GM19240 (cell line): Measurements from ENCODE around the gene LARGE1.
"Not testable (repeated sequence)": the region's sequence is repeated elsewhere in the genome, so short reads cannot be mapped to it uniquely, and the experiment has no call there.

ENCODE experiments used
- DNase-seq: peaks from one replicate; pipeline ENCODE4 v3.0.0; 2011; ENCODE audit warnings: low spot score; ENCODE audit not compliant: insufficient read length

LARGE1 gene

GRCh38 chr22:33481550-33481949, 438.7 kb downstream of the LARGE1 start:
- no peak for DNase-seq

GRCh38 chr22:33477120-33478111, 442.9 kb downstream of the LARGE1 start:
- no peak for DNase-seq

DNA sequence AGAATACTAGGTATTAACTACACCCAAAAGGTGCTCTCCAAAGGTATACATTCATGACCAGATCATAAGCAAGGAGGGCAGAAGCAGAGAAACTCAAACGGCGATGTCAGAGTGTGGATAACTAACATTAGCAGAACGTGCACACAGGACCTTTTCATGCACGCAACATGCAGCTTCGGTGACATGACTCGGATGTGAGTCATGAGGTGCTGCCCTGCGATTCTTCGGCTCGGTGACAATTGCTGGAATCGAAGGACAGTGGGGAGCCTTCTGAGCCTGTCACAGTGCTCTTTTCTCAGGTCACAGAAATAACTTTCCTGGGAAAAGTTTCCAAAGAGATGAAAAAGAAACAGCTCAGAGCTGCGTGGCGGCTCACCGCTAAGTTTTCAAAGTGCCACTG, 443.6 kb downstream of the LARGE1 start:
- DNase-seq, result no peak

- no peak for DNase-seq
Measured at GRCh38 chr22:33476206-33476605, 444.1 kb downstream of the LARGE1 start.

GRCh38 chr22:33474587-33474986, 445.7 kb downstream of the LARGE1 start:
- no peak for DNase-seq

DNA sequence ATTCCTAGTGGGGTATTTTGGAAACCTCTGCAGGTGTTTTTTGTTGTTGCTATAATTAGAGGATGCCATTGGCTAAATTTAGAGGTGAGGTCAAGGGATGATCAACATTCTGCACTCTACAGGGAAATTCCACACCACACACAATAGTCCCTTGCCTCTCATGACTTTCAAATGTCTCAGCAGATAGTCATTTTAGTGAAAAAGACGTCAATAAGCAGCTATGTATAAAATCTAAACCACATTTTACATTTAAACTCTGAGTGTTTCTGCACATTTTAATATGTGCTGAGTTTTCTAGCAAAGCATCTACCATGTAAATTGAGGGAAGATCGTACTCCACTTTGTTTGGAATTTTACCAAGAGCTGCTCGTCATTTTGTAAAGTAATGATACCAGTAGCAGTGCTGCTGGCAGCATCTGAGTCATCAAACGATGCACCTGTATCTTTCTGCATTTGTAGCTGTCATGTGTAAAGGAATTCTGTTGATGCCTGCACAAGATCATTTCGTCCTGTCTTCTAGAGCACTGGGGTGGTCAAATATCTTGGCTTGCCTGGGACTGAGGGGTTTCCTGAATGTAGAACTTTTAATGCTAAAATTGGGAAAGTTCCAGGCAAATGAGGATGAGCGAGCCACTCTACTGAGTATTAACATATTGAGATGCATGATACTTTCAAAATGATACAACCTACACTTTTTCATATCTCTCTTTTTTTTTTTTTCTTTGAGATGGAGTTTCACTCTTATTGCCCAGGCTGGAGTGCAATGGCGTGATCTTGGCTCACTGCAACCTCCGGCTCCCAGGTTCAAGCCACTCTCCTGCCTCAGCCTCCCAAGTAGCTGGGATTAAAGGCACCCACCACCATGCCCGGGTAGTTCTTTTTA, 447.6 kb downstream of the LARGE1 start:
- DNase-seq, result no peak

- DNase-seq, result no peak
Measured at GRCh38 chr22:33470456-33470855, 449.8 kb downstream of the LARGE1 start.

- DNase-seq, result no peak
Measured at GRCh38 chr22:33467620-33468095, 452.6 kb downstream of the LARGE1 start.

- DNase-seq, result no peak
Measured at GRCh38 chr22:33467080-33467479, 453.2 kb downstream of the LARGE1 start.

GRCh38 chr22:33465554-33465953, 454.7 kb downstream of the LARGE1 start:
- DNase-seq, result no peak

DNA sequence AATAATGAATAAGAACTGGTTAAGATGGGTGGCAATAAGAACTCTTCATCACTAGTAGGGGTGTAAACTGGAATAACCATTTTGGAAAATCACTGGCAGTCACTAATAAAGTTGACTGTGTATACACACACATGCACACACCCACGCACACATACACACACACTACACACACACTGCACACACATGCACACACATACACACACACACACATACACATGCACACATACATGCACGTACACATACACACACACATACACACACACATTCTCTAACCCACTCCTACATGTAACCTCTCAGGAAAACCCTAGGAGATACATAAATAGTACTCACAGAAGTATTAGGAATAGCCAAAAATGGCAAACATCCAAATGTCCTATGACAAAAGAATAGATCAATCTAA, 455.6 kb downstream of the LARGE1 start:
- no peak for DNase-seq

- no peak for DNase-seq
Measured at GRCh38 chr22:33461698-33462434, 458.4 kb downstream of the LARGE1 start.

DNA sequence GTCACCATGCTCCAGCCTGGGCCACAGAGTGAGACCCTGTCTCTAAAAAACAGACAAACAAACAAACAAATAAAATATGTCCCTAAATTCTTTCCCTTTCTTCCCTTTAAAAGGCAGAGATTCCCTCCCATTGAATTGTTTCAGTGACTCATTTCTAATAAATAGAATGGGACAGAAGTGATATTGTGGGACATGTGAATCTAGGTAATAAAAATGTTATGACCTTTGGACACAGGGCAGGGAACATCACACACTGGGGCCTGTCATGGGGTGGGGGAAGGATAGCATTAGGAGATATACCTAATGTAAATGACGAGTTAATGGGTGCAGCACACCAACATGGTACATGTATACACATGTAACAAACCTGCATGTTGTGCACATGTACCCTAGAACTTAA, 459.0 kb downstream of the LARGE1 start:
- not testable (repeated sequence) for DNase-seq

- DNase-seq, result no peak
Measured at GRCh38 chr22:33459137-33459536, 461.1 kb downstream of the LARGE1 start.

DNA sequence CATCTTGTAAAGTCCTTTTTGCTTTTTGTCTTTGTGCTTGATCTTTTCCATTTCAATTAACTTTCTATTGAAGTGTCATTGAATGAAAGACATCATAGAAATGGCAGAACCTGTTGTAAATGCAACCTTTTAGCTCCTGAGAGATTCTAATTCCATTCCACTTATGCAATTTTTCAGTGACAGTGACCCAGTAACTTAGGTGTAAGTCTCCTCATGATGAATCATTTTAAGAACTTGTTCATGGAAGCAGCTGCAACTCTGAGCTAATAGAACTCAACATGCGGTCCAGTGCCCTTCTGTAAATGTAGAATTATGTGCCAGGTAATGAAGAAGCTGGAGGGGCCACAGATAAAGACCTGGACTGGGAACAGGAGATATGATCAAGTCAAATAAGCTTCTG, 463.8 kb downstream of the LARGE1 start:
- no peak for DNase-seq

DNA sequence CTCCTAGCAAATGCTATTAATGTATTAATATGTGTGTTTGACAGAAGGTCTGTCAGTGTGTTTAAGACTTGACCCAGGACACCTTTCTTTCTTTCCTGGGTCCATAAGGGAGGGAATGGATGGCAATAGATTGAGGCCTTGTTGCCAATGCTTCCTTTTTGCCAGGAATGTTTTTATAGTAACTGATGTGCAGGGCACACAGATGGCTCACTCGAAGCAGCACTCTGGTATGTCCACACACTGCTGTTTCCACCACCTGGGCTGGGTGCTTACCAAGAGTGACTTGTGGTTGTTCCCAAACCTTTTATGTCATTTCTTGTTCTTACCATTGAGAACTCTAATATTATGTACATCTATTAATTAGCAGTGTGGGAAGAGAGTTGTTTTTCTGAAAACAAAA, 465.2 kb downstream of the LARGE1 start:
- DNase-seq, result no peak

DNA sequence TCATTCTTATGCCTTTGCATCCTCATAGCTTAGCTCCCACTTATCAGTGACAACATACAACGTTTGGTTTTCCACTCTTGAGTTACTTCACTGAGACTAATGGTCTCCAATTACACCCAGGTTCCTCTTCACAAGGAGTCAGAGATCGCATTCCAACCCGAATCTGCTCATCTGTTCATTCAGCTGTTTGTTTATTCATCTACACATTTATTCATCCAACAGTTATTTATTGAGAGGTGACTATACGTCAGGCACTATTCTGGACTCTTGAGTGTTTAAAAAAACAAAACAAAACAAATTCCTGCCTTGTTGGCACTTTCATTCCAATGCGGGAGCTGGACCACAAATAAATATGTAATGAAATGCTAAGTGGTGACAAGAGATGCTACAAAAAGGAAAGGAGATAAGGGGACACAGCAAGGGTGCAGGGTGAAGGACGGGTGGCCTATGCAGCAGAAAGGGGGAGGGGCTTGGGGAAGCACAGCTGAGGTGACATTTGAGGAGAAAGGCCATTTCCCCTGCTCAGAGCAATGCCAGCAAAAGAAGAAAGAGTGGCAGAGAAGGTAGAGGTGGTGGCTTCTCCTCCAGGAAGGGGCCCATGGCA, 468.3 kb downstream of the LARGE1 start:
- DNase-seq, result no peak

GRCh38 chr22:33450756-33451155, 469.5 kb downstream of the LARGE1 start:
- DNase-seq, result no peak

GRCh38 chr22:33447733-33448132, 472.5 kb downstream of the LARGE1 start:
- DNase-seq, result no peak

- no peak for DNase-seq
Measured at GRCh38 chr22:33443683-33444082, 476.6 kb downstream of the LARGE1 start.

GRCh38 chr22:33440756-33441155, 479.5 kb downstream of the LARGE1 start:
- no peak for DNase-seq
